ENCODE data around the gene PDE4B.
A peak's percentile ranks its signal among the peaks of the same experiment; 100 is the strongest.
"Not testable (repeated sequence)": the region's sequence is repeated elsewhere in the genome, so short reads cannot be mapped to it uniquely, and the experiment has no call there.

The PDE4B gene

DNA sequence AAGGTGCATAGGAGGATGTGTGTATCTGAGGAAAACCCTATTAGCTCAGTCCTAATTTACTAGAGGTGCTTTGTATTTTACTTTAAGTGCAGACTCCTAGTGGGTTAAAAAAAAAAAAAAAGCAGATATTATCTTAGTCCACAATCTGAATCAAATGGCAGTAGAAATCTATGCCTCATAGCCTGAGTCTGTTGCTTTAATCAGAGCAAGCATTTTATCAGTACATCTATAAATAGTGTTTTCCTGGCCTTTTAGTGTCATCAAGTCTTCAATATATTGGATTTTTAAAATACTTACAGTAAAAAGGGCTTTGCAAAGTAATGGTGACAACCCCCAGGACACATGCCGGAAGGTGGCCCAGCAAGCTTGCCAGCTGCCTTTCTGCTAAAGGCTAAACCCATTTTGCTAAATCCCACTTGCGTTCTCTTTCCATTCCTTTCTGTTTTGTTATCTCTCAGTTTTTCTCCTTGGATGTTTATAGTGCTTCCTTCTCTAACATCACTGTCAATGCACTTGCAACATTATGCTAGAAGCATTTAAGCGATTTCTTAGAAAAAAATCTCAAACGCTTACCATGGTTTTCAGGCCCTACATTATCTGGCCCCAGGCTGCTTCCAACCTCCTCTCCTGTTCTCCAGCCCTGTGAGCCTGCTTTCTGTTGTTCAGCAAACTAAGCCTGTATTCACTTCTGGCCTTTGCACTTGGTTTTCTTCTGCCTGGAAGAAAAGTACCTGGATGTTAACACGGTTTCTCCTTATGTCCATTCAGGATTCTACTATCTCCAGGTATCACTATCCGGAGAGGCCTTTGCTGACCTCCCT, 206.3 kb downstream of the PDE4B start:
- no peak for DNase-seq

DNA sequence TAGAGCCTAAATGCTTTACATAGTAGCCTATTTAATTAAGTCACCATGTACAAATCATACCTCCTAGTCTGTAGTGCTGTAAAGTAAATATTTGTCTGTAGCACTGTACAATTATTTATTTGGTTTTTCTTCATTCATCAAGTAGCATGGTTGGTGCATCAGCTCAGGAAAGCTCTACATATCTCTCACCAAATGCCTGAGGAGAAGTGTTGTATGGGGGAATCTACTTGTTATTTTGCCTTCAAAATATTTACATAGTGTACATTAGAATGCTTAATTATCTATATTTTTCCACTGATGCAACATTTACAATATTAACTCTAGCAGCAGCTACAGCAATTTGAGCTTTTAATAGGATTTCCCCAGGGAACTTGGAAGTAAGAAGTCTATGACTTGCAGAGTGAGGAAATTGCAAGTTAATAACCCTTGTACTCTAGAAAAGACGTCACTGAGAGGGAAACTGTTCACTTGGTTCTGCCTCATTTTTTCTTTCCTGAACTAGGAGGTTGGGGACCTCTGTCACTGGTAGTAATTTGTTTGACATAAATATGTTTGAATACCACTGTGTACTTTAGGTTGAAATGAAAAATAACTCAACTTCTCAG, 207.4 kb downstream of the PDE4B start:
- DNase-seq = no peak

DNA sequence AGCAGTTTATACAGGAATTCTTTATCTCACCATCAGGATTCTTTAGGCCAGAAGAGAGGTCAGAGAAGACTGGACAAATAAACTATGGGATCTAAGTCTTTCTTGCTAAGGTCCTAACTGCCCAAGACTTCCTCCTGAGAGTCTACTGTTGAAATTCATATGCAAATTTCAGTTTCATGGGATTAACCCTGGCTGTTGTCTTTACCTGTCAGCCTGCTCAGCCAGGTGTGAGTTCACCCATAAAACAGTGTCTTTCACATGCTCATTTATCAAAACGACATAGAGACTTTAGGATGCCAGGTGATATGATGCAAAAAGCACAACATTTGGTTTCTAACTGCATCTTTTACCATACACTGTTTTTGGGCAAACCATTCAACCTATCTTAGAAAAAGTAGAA, 211.0 kb downstream of the PDE4B start:
- no peak for DNase-seq

DNA sequence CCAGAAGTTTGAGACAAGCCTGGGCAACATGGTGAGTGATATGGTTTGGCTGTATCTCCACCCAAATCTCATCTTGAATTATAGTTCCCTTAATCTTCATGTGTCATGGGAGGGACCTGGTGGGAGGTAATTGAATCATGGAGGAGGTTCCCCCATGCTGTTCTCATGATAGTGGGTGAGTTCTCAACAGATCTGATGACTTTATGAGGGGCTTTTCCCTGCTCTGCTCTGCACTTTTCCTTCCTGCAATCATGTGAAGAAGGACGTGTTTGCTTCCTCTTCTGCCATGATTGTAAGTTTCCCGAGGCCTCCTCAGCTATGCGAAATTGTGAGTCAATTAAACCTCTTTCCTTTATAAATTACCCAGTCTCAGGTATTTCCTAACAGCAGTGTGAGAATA, 213.8 kb downstream of the PDE4B start:
- peak; percentile 68 for DNase-seq

DNA sequence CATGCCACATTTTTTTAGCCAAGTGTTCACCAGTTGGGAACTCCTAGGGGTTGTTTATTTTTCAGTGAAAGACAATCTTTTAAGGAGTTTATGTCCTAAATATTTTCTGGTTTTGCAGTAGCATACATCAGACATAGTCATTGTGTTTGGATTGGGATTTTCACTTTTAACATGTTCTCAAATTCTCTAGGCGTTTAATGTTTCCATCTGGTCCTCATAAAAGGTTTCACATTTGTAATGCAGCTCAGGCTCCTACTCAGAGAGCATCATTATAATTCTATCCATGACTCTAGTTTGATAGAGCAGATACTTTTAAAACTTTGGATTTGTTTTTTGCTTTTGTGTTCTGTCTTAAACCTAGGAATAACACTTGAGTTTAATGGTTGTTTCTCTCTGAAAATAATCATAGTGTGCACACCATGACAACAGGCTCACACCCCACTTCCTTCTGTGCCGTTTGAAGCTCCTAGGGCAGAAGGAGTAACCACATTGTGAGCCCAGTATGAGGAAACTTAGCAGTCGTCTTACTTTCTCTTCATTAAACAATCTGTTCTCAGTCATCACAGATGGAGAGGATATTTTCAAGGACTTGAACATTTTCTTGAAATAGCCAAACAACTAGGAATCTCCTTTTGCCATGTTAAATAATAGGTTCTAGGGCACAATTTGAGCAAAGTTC, 219.6 kb downstream of the PDE4B start:
- peak; percentile 28 for DNase-seq

DNA sequence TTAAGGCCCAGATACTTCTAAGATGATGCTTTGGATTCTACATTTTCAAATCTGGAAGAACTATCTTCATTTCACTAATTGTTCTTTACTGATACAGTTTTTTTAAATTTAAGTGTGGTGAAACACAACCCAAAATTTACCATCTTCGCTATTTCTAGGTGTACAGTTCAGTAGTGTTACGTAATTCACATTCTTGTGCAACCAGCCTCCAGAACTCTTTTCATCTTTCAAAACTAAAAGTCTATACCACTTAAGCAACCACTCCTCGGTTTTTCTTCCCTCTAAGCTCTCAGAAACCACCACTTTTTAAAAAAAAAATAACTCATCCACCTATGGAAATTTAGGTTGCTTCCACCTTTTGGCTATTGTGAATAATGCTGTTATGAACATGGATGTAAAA, 220.7 kb downstream of the PDE4B start:
- peak; percentile 24 for DNase-seq

DNA sequence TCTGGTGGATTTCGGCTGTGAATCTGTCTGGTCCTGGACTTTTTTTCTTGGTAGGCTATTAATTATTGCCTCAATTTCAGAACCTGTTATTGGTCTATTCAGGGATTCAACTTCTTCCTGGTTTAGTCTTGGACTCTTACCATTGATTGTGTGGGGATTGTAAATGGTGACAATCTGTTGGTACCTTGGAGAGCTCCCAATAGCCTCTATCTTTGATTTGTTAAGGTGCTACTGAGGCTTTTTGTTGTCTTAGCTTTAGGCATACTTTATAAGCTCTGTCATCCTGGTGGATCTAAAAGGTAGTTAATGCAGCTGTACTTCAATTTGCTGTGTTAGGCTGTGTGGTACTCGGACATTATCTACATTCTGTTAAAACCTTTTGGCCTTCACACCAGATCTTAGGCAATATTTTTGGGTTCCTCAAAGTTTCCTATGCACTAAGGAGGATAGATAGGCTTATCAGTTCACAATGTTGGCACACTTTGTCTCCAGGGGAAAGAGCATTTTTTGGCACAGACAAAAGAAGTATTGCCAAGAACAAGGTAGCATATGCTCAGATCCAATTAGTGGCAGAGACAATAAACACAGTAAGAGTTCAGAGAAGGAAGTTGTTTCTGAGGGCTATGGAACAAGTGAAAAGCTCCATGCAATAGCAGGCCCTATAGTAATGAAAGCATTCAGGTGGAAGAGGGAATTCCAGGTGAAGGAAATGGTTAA, 230.4 kb downstream of the PDE4B start:
- DNase-seq = no peak

DNA sequence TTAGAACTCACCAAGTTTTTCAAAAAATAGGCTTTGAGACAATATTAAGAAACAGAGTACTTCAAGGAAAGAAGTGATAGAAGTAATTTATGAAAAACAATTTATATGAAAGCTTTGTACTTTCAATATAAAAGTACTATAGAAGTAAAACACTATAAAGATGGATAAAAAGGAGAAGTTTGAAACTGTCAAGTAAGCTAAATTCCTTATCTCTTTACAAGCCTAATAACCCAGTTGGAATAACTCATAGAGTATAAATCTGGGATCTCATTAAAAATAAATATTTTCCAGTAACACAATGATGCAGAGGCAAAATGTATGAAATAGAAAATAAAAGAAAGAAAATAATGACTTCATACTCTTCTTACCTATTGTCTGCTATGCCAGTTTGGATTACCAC, 232.5 kb downstream of the PDE4B start:
- DNase-seq = no peak

DNA sequence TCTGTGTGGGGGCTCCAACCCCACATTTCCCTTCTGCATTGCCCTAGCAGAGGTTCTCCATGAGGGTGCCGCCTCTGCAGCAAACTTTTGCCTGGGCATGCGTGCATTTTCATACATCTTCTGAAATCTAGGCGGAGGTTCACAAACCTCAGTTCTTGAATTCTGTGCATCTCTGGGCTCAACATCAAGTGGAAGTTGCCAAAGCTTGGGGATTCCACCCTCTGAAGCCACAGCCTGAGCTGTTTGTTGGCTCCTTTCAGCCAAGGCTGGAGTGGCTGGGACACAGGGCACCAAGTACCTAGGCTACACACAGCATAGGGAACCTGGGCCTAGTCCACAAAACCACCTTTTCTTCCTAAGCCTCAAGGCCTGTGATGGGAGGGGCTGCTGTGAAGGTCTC, 235.3 kb downstream of the PDE4B start:
- DNase-seq = no peak

DNA sequence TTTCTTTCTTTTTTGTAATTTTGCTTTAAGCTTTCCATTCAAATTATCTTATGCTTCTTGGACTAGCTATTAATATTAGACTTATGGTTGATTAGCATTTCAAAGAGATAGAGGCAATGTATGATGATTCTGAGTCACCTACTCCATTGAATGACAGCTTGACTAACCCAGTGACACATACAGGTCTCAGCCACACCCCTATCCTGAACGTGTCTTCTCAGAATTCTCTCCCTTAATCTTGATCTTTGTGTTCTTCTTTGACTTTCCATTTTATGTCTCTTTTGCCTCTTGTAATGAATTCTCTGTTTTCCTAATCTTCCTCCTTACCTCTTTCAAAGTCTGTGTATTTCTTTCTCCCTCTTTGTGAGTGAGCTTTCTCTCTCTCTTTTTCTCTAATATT, 241.1 kb downstream of the PDE4B start:
- no peak for DNase-seq

DNA sequence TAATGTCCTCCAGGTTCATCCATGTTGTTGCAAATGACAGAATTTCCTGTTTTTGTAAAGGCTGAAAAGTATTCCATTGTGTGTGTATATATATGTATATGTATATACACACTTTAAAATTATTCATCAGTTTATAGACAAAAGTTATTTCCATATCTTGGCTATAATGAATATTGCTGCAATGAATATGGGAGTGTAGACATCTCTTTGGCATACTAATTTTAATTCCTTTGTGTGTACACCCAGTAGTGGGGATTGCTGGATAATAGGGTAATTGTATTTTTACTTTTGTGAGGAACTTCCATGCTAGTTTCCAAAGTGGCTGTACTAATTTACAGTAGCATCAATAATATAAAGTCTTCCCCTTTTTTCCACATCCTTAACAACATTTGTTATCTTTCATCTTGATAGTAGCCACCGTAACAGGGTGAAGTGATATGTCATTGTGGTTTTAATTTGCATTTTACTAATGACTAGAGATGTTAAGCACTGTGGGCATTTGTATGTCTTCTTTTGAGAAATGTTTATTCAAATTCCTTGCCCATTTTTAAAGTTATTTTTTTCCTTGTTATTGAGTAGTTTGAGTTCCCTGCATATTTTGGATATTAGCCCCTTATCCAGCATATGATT, 243.0 kb downstream of the PDE4B start:
- DNase-seq = no peak

DNA sequence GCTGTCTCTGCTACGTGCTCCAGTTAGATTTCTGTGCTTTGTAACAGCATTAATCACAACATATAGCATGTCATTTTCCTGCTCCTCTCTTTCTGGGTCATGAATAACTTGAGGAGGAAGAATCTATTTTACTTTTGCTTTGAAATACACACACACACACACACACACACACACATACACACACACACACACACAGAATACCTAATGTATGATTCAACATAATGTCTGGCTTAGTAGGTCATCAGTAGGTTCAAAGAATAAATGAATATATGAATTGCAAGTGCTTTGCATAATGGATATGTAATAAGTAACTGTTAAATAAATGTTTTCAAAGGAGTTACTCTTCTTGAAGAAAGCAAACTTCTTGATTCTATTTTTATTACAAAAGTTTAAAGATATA, 249.0 kb downstream of the PDE4B start:
- DNase-seq = no peak

DNA sequence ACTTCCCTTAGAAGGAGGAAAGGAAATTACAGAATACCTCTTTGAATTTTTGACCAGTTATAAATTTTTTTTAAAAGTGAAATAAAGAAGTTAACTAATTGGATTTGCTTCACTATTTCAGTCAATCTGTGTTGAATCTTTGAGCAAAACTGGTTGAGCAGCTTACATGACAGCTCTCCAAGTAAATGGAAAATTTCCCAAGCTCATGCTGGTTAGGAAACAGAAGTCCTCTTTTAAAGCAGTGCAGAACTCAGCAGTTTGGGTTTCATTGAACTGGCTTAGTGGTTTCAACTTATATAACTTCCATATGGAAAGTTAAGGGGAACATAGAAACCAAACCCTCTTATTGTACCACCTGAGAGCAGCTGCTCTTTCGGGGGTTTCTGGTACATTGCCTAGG, 250.5 kb downstream of the PDE4B start:
- DNase-seq = no peak

DNA sequence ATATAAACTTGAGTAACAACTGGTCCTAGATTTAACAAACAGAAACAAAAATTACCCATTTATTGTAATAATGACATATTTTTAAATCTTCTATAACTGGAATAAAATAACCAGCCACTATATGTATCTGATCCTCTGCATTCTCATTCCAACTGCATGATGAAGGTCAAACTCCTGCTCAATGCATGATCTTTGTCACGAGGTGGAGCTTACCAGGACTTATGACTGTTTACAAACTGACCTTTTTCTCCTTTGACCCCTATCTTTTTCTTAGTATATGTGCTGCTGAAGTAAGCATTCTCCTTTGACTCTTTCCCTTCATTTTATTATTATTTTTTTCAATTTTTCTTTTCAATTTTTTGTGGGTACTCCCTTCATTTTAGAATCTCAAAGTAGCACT, 252.2 kb downstream of the PDE4B start:
- no peak for DNase-seq

DNA sequence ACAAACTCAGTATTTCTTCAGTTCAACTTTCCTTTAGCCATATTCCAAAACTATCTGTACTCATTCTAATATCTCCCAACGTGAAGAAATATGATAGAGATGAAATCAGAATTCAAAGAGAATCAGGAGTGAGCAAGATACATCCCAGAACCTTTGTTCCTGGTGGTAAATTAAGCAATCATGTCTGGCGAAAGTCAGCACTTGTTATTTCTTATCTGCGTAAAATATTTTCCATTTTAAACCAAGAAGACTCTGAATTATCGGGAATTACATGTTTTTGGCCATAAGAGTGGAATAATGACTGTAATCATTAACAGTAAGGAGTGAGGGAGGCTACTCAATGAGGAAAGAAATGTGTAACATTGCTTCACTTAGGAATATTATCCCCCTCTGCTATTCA, 253.7 kb downstream of the PDE4B start:
- no peak for DNase-seq

DNA sequence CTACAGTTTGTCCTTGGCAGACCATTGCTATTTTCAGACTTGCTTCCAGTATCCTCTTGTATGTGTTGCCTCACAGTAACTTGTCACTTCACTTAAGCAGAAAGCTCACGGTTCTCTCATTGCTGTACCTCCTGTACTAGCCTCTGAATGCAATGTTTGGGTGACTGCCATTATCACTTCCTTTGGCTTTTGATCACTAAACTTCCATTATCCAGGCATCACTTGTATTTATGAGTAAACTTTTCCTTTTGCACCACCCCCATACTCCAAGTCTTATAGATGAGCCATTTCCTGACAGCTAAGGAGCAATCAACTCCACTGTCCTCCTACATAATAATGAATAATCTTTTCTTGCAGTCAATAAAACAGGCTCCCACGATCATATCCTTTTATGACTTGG, 255.3 kb downstream of the PDE4B start:
- no peak for DNase-seq

DNA sequence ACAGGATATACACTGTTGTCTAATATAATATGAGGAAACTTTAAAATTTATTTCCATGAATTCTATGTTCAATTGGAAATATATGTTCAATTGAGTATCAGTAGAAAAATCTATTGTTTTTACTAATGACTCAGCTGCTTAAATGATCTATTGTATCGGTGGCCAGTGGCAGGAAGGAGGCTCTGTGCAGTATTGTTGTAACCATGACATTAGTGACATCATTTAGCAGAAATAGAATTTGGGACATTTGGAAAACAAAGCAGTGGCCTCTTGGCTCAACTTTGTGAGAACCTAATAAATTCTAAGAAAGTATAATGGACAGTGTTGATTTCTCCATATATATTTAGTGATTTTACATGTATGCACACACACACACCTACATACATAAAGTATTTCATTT, 257.4 kb downstream of the PDE4B start:
- DNase-seq = no peak

DNA sequence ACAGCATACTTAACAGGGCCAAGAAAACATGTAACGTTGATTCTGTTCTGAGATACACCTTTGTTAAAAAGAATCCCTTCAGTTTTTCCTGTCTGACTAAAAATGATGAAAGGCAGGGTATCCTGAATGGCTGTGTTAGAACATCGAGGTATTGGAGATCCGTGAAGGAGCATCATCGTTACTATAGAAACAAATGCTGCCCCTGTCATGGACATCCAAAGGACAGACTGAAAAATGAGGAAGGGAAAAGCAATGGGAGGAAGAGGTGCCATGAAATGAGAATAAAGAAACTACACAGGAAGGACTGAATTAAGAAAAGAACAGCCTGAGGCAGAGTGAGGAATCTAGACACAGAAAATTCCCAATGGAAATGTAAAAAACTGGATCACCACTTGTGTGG, 257.9 kb downstream of the PDE4B start:
- no peak for DNase-seq

DNA sequence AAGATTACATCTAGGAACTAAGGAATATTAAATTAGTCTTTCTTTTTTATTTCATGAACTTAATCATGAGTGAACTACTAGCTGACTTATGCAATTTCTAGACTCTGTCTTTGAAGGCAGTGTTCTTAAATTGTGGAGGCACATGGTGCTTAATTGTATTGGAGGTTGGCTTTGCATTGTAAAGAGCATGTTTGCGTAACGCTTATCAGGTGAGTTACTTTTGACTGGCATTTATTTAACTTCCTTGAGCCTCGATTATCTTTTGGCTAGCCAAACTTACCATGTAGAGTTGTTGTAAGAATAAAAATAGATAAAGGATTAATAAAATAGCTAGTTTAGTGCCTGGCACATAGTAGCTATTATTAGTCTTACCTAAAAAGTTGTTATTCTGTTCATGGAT, 262.4 kb downstream of the PDE4B start:
- DNase-seq = no peak

DNA sequence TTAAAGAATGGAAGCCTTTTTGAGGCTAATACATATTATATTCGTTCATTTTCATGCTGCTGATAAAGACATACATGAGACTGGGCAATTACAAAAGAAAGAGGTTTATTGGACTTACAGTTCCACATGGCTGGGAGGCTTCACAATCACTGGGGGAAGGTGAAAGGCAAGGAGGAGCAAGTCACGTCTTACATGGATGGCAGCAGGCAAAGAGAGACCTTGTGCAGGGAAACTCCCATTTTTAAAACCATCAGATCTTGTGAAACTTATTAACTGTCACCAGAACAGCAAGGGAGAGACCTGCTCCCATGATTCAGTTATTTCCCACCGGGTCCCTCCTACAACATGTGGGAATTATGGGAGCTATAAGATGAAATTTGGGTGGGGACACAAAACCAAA, 264.8 kb downstream of the PDE4B start:
- DNase-seq = not testable (repeated sequence)

DNA sequence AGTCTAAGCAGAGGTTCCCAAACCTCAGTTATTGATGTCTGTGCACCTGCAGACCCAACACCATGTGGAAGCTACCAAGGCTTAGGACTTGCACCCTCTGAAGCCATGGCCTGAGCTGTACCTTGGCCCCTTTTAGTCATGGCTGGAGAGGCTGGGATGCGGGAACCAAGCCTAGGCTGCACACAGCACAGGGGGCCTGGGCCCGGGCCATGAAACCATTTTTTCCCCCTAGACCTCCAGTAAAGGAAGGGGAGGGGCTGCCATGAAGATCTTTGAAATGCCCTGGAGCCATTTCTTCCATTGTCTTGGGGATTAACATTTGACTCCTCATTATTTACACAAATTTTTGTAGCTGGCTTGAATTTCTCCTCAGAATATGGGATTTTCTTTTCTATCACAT, 265.9 kb downstream of the PDE4B start:
- DNase-seq = no peak

DNA sequence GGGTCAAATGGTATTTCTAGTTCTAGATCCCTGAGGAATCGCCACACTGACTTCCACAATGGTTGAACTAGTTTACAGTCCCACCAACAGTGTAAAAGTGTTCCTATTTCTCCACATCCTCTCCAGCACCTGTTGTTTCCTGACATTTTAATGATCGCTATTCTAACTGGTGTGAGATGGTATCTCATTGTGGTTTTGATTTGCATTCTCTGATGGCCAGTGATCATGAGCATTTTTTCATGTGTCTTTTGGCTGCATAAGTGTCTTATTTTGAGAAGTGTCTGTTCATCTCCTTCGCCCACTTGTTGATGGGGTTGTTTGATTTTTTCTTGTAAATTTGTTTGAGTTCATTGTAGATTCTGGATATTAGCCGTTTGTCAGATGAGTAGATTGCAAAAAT, 274.5 kb downstream of the PDE4B start:
- DNase-seq = not testable (repeated sequence)

Measured in inflammatory macrophage treated with lipopolysaccharide for 4 hours (primary cell).